HepG2 (cell line): ENCODE measurements around the gene CHD9NB. TPM values are rescaled to one million over a fixed set of nuclear protein-coding genes. Genes with fewer than 3 reads are reported as not detected.

Experiments used
- ATAC-seq: fragments of 200-7000 bp; cut with Tn5 transposase; 3 replicates; pipeline ENCODE4 v1.9.1; 2020; ENCODE audit warnings: mild to moderate bottlenecking, moderate library complexity
- BruUV-seq: library from RNA; stranded (reverse); fragments of 400-500 nt; replicated peaks from 2 replicates; lab custom pipeline; 2021; lab: Mats Ljungman, UMichigan
- CTCF ChIA-PET: fragments of 300-600 bp; formaldehyde crosslinking; extraction: SDS; loops from one replicate; lab custom pipeline; 2021; ENCODE audit warnings: low total read pairs, inconsistent platforms, low intra/inter-chr PET ratio; lab: Yijun Ruan, JAX
- POLR2A ChIA-PET: fragments of 350-600 bp; sonication (Branson Sonifier 250); formaldehyde crosslinking; loops from one replicate; lab custom pipeline; 2020; ENCODE audit warnings: antibody characterized with exemption, inconsistent platforms; lab: Yijun Ruan, JAX
- DNase-seq: peaks from one replicate; pipeline ENCODE4 v3.0.0-alpha.2; 2015; ENCODE audit warnings: low spot score
- FAIRE-seq: peaks from 3 replicates; lab custom pipeline; 2011; peaks lifted over from hg19 to GRCh38; lab: Jason Lieb, UNC
- H2AFZ ChIP-seq: one replicate; pipeline ENCODE4 v1.6.1; 2011; ENCODE audit warnings: low read length, inconsistent platforms
- H3K27ac ChIP-seq: fragments of 300-600 bp; 3 replicates; pipeline ENCODE4 v1.8.0; 2011; ENCODE audit warnings: mixed run types, mild to moderate bottlenecking, mixed read lengths, low read length, inconsistent platforms; ENCODE audit not compliant: insufficient read depth; ENCODE audit errors: extremely low read length
- H3K27me3 ChIP-seq, 2 experiments: fragments of 200-600 bp in 1 of 2; 2 replicates in 1 of 2; 3 replicates in 1 of 2; pipeline versions ENCODE4 v1.6.0 to v1.8.0; 2011; ENCODE audit warnings: low read length in 2 of 2, mild to moderate bottlenecking in 2 of 2, moderate library complexity in 2 of 2, inconsistent platforms in 1 of 2; ENCODE audit not compliant: insufficient read depth in 2 of 2, control insufficient read depth in 1 of 2
- H3K36me3 ChIP-seq, 2 experiments: fragments of 200-600 bp in 1 of 2; replicated peaks in 1 of 2; 2 replicates in 1 of 2; 3 replicates in 1 of 2; pipeline versions ENCODE4 v1.5.1 to v1.8.0; 2011; ENCODE audit warnings: low read length in 2 of 2, inconsistent platforms in 1 of 2; ENCODE audit not compliant: insufficient read depth in 2 of 2, control insufficient read depth in 1 of 2
- H3K4me1 ChIP-seq: 2 replicates; pipeline ENCODE4 v1.5.1; 2012; ENCODE audit warnings: low read length, inconsistent platforms; ENCODE audit not compliant: insufficient read depth
- H3K4me2 ChIP-seq: 2 replicates; pipeline ENCODE4 v1.6.0; 2011; ENCODE audit warnings: low read depth, low read length, inconsistent platforms
- H3K4me3 ChIP-seq, 3 experiments: fragments of 200-600 bp in 1 of 3; sonication (generic), shearing (Covaris generic) in 1 of 3; replicated peaks in 1 of 3; 2 replicates each; pipeline ENCODE4 v1.5.1; 2011 to 2016; ENCODE audit warnings: low read length in 3 of 3, inconsistent platforms in 2 of 3, low read depth in 2 of 3, mild to moderate bottlenecking in 2 of 3, control low read depth in 1 of 3, mixed read lengths in 1 of 3; ENCODE audit not compliant: insufficient read depth in 1 of 3
- H3K79me2 ChIP-seq: one replicate; pipeline ENCODE4 v1.6.1; 2011; ENCODE audit warnings: low read length, inconsistent platforms; ENCODE audit not compliant: insufficient read depth
- H3K9ac ChIP-seq: 2 replicates; pipeline ENCODE4 v1.6.0; 2011; ENCODE audit warnings: mild to moderate bottlenecking, low read depth, low read length, inconsistent platforms; ENCODE audit not compliant: insufficient read depth
- H3K9me3 ChIP-seq: 2 replicates; pipeline ENCODE4 v1.5.1; 2012; ENCODE audit warnings: mild to moderate bottlenecking, low read length
- H4K20me1 ChIP-seq: 2 replicates; pipeline ENCODE4 v1.6.0; 2011; ENCODE audit warnings: inconsistent platforms, mild to moderate bottlenecking, low read length, moderate library complexity; ENCODE audit not compliant: insufficient read depth
- ATF7-NPFF ChIP-seq: sonication (generic); formaldehyde crosslinking; IDR thresholded peaks from 2 replicates; pipeline ENCODE4 v1.8.1; 2023; ENCODE audit warnings: mild to moderate bottlenecking, low read depth, missing genetic modification reagents, moderate library complexity
- MEF2D ChIP-seq: sonication (generic); formaldehyde crosslinking; IDR thresholded peaks from 2 replicates; pipeline ENCODE4 v1.5.1; 2020; ENCODE audit warnings: mild to moderate bottlenecking, missing genetic modification reagents
- PCBP2 ChIP-seq: fragments of 200-400 bp; formaldehyde crosslinking; optimal IDR thresholded peaks from 2 replicates; pipeline ENCODE3; 2018; ENCODE audit warnings: low read length, low read depth; ENCODE audit not compliant: poor library complexity, severe bottlenecking
- RXRB ChIP-seq: IDR thresholded peaks from 2 replicates; pipeline ENCODE4 v1.6.1; 2016; ENCODE audit warnings: borderline replicate concordance, missing genetic modification reagents, missing compliant biosample characterization
- SCMH1 ChIP-seq: sonication (generic); formaldehyde crosslinking; IDR thresholded peaks from 2 replicates; pipeline ENCODE4 v1.9.0; 2021; ENCODE audit warnings: missing genetic modification reagents, mild to moderate bottlenecking, borderline replicate concordance
- USF2 ChIP-seq, 2 experiments: sonication (generic) in 1 of 2; formaldehyde crosslinking in 1 of 2; IDR thresholded peaks; 2 replicates each; pipeline versions ENCODE4 v1.5.1 to v1.6.1; 2011 to 2020; ENCODE audit warnings: borderline replicate concordance in 1 of 2, low read depth in 1 of 2, low read length in 1 of 2, mild to moderate bottlenecking in 1 of 2, missing genetic modification reagents in 1 of 2, moderate library complexity in 1 of 2
- ZNF563 ChIP-seq: sonication (generic); formaldehyde crosslinking; IDR thresholded peaks from 2 replicates; pipeline ENCODE4 v1.8.0; 2022; ENCODE audit warnings: mild to moderate bottlenecking, moderate library complexity, missing genetic modification reagents
- ZNF605 ChIP-seq: sonication (generic); formaldehyde crosslinking; IDR thresholded peaks from 2 replicates; pipeline ENCODE4 v1.8.0; 2022; ENCODE audit warnings: mild to moderate bottlenecking, missing genetic modification reagents
- WGBS: methylation state at CpG from one replicate; pipeline ENCODE4 v1.1.6; 2017; ENCODE audit warnings: low lambda C conversion rate; 5-methylcytosine and 5-hydroxymethylcytosine counted together
- in situ Hi-C: cut with HindIII; loops from 2 replicates; pipeline ENCODE4 v1.10.0; 2017; ENCODE audit warnings: low pct_unique_long_range_greater_than_20kb; ENCODE audit not compliant: extremely low pct_ligation_motif_present
- intact Hi-C: fragments of 100-400 bp; cut with micrococcal nuclease; formaldehyde crosslinking; loops from one replicate; pipeline ENCODE4 v1.10.0; 2022; ENCODE audit not compliant: unreplicated experiment
- polyA plus RNA-seq, 8 experiments: library from polyadenylated mRNA; depleted of rRNA in 3 of 8; stranded (reverse) in 7 of 8; unstranded in 1 of 8; fragments of >200 nt; fragmentation: Illumina TruSeq in 4 of 8; extraction: Trizol in 4 of 8; gene quantifications; 2 replicates each; pipeline versions ENCODE4 v1.2.1 to v1.2.3, GENCODE V29; 2011 to 2016; ENCODE audit warnings: low read depth in 4 of 8, missing spikeins in 1 of 8, mixed read lengths in 1 of 8; ENCODE audit not compliant: insufficient read depth in 1 of 8
- total RNA-seq, 5 experiments: library from RNA; depleted of rRNA; stranded (reverse); fragments of >200 nt; fragmentation: Illumina TruSeq; extraction: Trizol; gene quantifications; 2 replicates each; pipeline ENCODE4 v1.2.3, GENCODE V29; 2016; ENCODE audit warnings: low read depth in 1 of 5

CHD9NB gene
- total and polyA plus RNA-seq, 2 of the 13 experiments (the other 11 are each of a cell fraction or from before 2014, with no cell fraction given), result 0.17 to 0.18 TPM

- DNase-seq (no peak), ATAC-seq (no peak), FAIRE-seq (no peak)
- ChIA-PET POLR2A (no interaction called here), CTCF (no interaction called here)
- BruUV-seq, result no TSS peak
- no peak overlapping the region for H3K27ac ChIP-seq
- H3K79me2 ChIP-seq, result no peaks in the 10 kb centered on the region
- no peak overlapping the region for H2AFZ ChIP-seq
- H3K9me3 ChIP-seq, result no peaks in the 10 kb centered on the region
- 0 out of 5 replicates have a peak, but pooled peaks cover 0 to 3% of the 10 kb centered on the region in 2 experiments for H3K27me3 ChIP-seq
- WGBS, result under 1% methylated on average over 3 of the region's 3 CpGs
- in situ Hi-C loops, result no loop called here
- H3K4me3 ChIP-seq, result no peak overlapping the region
- no peak overlapping the region for H3K4me2 ChIP-seq
- H4K20me1 ChIP-seq, result no peaks in the 10 kb centered on the region
- no peaks in the 10 kb centered on the region for H3K4me1 ChIP-seq
- TF ChIP-seq USF2 (IDR thresholded peaks at IDR 0.05; ENCODE audit: low read depth, low read length) (no peak), USF2 (CRISPR knock-in tag; IDR thresholded peaks at IDR 0.05; ENCODE audit: borderline replicate concordance) (no peak), ATF7-NPFF (CRISPR knock-in tag) (no peak), RXRB (no peak), SCMH1 (no peak), PCBP2 (no peak), ZNF605 (CRISPR knock-in tag) (no peak), MEF2D (no peak), ZNF563 (no peak)
- TF ChIP-seq, all 625 proteins: peak for 0
- Histone ChIP-seq H3K36me3 (no peaks in the 10 kb centered on the region), H3K9ac (no peak overlapping the region)
- intact Hi-C loops, result no loop called here
Observed at GRCh38 chr16:52993179-52993578, 59.5 kb downstream of the CHD9NB start.
